Activated B cell treated with CpG ODN at 0.5 μM for 24 hours (primary cell): ENCODE data around the gene AGXT2. TPM values are rescaled to one million over a fixed set of nuclear protein-coding genes. Genes with fewer than 3 reads are reported as not detected.
"Not testable (repeated sequence)": the region's sequence is repeated elsewhere in the genome, so short reads cannot be mapped to it uniquely, and the experiment has no call there.

Experiments used
- ATAC-seq: fragments of 200-7000 bp; cut with Tn5 transposase; one replicate; pipeline ENCODE4 v1.10.0; 2021; ENCODE audit warnings: low read depth, mild to moderate bottlenecking, moderate library complexity
- CTCF ChIA-PET: fragments of 350-600 bp; sonication (Branson Sonifier 250); formaldehyde crosslinking; loops from one replicate; lab custom pipeline; 2021; ENCODE audit warnings: antibody characterized with exemption; lab: Charles Lee
- POLR2A ChIA-PET: fragments of 350-600 bp; sonication (Branson Sonifier 250); formaldehyde crosslinking; loops from one replicate; lab custom pipeline; 2021; ENCODE audit warnings: antibody characterized with exemption; lab: Charles Lee
- DNase-seq: peaks from one replicate; pipeline ENCODE4 v3.0.0; 2022
- H3K27ac Mint-ChIP-seq: one replicate; pipeline ENCODE4 v1.8.0; 2020; ENCODE audit warnings: mixed read lengths
- H3K27me3 Mint-ChIP-seq: one replicate; pipeline ENCODE4 v1.8.0; 2021; ENCODE audit warnings: mixed read lengths
- H3K36me3 Mint-ChIP-seq: one replicate; pipeline ENCODE4 v1.8.0; 2021; ENCODE audit warnings: low read depth, mixed read lengths
- H3K4me1 Mint-ChIP-seq: one replicate; pipeline ENCODE4 v1.8.0; 2021; ENCODE audit warnings: mixed read lengths
- H3K4me3 Mint-ChIP-seq: one replicate; pipeline ENCODE4 v1.8.0; 2020; ENCODE audit warnings: mild to moderate bottlenecking, mixed read lengths
- H3K9me3 Mint-ChIP-seq: one replicate; pipeline ENCODE4 v1.8.0; 2020; ENCODE audit warnings: mixed read lengths
- CTCF ChIP-seq: fragments of 200-600 bp; IDR thresholded peaks from one replicate; pipeline ENCODE4 v1.8.0; 2022; ENCODE audit warnings: antibody characterized with exemption, mild to moderate bottlenecking
- intact Hi-C: fragments of 100-400 bp; cut with micrococcal nuclease; formaldehyde crosslinking; loops from one replicate; pipeline ENCODE4 v1.15.1; 2024
- total RNA-seq: library from RNA; stranded (reverse); gene quantifications from 2 replicates; pipeline ENCODE4 v1.2.3, GENCODE V29; 2022

The AGXT2 gene
- total RNA-seq, 1 donor from 2014 or later = not detected

- no peaks in the 10 kb centered on the region for H3K4me1 Mint-ChIP-seq
- H3K9me3 Mint-ChIP-seq = peaks cover 15% of the 10 kb centered on the region
- no peak overlapping the region for H3K4me3 Mint-ChIP-seq
- no peak overlapping the region for H3K27ac Mint-ChIP-seq
- no peaks in the 10 kb centered on the region for H3K27me3 Mint-ChIP-seq
- TF ChIP-seq CTCF = no peak
- CTCF ChIA-PET = no interaction called here
- intact Hi-C loops = no loop called here
- POLR2A ChIA-PET = no interaction called here
- no peak for ATAC-seq
- DNase-seq = no peak
- no peaks in the 10 kb centered on the region for H3K36me3 Mint-ChIP-seq
Observed at GRCh38 chr5:34978681-34979080, 69.1 kb downstream of the AGXT2 start.

- DNase-seq (no peak), ATAC-seq (peak; percentile 37)
- no peaks in the 10 kb centered on the region for H3K4me1 Mint-ChIP-seq
- H3K36me3 Mint-ChIP-seq = no peaks in the 10 kb centered on the region
- no peak overlapping the region for H3K27ac Mint-ChIP-seq
- H3K9me3 Mint-ChIP-seq = peaks cover 15% of the 10 kb centered on the region
- no peaks in the 10 kb centered on the region for H3K27me3 Mint-ChIP-seq
- TF ChIP-seq CTCF = no peak
- CTCF ChIA-PET = no interaction called here
- no peak overlapping the region for H3K4me3 Mint-ChIP-seq
- intact Hi-C loops = no loop called here
- POLR2A ChIA-PET = interaction anchor here (0.9 kb wide), 1 partner anchor 48 kb away, joined by 3 read pairs; the partner anchor contains the start of gene DNAJC21
Observed at GRCh38 chr5:34977934-34978613, 69.7 kb downstream of the AGXT2 start.

- Mint-ChIP-seq H3K4me3 (no peak overlapping the region), H3K9me3 (peaks cover 3% of the 10 kb centered on the region), H3K27me3 (no peaks in the 10 kb centered on the region), H3K4me1 (no peaks in the 10 kb centered on the region), H3K36me3 (no peaks in the 10 kb centered on the region), H3K27ac (no peak overlapping the region)
- ChIA-PET POLR2A (no interaction called here), CTCF (no interaction called here)
- ATAC-seq (no peak), DNase-seq (no peak)
- intact Hi-C loops = no loop called here
- no peak for TF ChIP-seq CTCF
Observed at GRCh38 chr5:34976347-34976746, 71.4 kb downstream of the AGXT2 start.

DNA sequence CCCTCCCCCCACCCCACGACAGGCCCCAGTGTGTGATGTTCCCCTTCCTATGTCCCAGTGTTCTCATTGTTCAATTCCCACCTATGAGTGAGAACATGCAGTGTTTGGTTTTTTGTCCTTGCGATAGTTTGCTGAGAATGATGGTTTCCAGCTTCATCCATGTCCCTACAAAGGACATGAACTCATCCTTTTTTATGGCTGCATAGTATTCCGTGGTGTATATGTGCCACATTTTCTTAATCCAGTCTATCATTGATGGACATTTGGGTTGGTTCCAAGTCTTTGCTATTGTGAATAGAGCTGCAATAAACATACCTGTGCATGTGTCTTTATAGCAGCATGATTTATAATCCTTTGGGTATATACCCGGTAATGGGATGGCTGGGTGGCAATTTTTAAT is 76.1 kb downstream of the AGXT2 start:
- ATAC-seq, H3K27me3 Mint-ChIP-seq, H3K4me1 Mint-ChIP-seq, H3K36me3 Mint-ChIP-seq, H3K9me3 Mint-ChIP-seq, H3K4me3 Mint-ChIP-seq, CTCF ChIA-PET, H3K27ac Mint-ChIP-seq, POLR2A ChIA-PET, DNase-seq, intact Hi-C loops: not testable (repeated sequence)

DNA sequence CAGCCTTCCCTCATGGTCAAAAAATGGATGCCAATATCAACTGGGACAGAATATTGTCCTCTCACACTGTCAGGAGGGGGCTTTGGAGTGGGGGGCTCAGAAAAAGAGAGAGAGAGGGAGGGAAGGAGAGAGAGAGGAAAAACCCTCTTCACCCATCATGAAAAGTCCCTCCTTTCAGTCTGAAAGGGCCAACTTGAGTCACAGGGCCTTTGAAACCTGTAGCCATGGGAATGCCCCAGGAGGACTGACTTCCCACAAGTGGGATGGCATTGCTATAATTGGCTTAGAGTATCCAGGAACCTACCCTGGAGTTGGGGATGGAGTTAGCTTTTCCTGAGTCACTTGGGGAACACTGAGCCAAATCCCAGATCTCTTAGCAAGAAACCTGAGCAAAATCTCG is 77.2 kb downstream of the AGXT2 start:
- intact Hi-C loops = no loop called here
- H3K4me3 Mint-ChIP-seq = no peak overlapping the region
- ChIA-PET CTCF (no interaction called here), POLR2A (no interaction called here)
- H3K36me3 Mint-ChIP-seq = peaks cover 19% of the 10 kb centered on the region
- peaks cover 10% of the 10 kb centered on the region for H3K9me3 Mint-ChIP-seq
- no peak overlapping the region for H3K27ac Mint-ChIP-seq
- no peaks in the 10 kb centered on the region for H3K4me1 Mint-ChIP-seq
- no peak for ATAC-seq
- no peak for TF ChIP-seq CTCF
- DNase-seq = no peak
- H3K27me3 Mint-ChIP-seq = no peaks in the 10 kb centered on the region

DNA sequence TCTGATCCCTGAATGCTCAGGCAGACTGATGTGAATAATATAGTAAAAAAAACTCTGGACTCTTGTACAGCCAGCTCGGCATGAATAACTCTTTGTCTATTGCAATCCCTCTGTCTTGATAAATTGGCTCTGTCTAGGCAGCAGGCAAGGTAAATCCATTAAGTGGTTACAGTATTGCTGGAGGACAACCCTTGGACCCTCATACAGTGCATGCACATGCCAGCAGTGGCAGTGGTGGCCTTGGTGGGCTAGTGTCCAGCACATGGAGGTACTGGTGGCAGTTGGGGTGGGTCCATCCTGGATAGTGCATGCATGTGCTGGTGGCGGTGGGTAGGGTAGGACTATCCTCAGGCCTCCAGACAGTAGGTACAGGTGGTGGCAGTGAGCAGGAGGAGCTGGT is 79.5 kb downstream of the AGXT2 start:
- DNase-seq = no peak
- Mint-ChIP-seq H3K4me3 (no peak overlapping the region), H3K4me1 (no peaks in the 10 kb centered on the region), H3K9me3 (peaks cover 10% of the 10 kb centered on the region), H3K27ac (no peak overlapping the region), H3K36me3 (peaks cover 20% of the 10 kb centered on the region), H3K27me3 (no peaks in the 10 kb centered on the region)
- no peak for ATAC-seq
- CTCF ChIA-PET = no interaction called here
- intact Hi-C loops = no loop called here
- TF ChIP-seq CTCF = no peak
- POLR2A ChIA-PET = no interaction called here
